OCI-LY1 (cell line): ENCODE results near the gene PYGM.

ENCODE experiments used
- EZH2 ChIP-seq: fragments of 200-600 bp; sonication (generic), shearing (Covaris generic); IDR thresholded peaks from 2 replicates; pipeline ENCODE4 v1.8.0; 2017; ENCODE audit warnings: borderline replicate concordance, mixed run types, mild to moderate bottlenecking, antibody characterized with exemption, low read length, moderate library complexity, mixed read lengths
- TF ChIP-seq, protein P1 (sequence below): fragments of 200-600 bp; sonication (generic), shearing (Covaris generic); IDR thresholded peaks from 2 replicates; pipeline ENCODE4 v1.5.1; 2017; ENCODE audit warnings: mild to moderate bottlenecking, antibody characterized with exemption, low read length, moderate library complexity, mixed read lengths

DNA sequence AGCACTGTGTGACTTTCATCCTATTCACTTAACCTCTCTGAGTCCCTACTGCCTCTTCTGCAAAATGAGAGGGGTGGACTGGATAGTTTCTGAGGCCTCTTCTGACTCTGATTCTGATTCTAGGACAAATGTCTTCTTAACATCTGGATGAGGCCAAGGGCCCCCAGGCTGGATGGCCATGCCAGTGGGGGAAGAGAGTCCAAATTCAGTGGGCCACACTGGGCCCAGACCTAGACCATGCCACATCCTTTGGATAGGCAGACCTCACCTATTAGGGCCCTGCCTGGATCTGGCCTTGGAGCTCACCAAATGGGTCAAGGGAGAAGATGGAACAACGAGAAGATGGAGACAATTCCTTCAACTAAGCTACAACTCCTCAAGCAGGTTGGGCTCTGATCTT, 61.3 kb downstream of the PYGM start:
- TF ChIP-seq, protein P1, sequence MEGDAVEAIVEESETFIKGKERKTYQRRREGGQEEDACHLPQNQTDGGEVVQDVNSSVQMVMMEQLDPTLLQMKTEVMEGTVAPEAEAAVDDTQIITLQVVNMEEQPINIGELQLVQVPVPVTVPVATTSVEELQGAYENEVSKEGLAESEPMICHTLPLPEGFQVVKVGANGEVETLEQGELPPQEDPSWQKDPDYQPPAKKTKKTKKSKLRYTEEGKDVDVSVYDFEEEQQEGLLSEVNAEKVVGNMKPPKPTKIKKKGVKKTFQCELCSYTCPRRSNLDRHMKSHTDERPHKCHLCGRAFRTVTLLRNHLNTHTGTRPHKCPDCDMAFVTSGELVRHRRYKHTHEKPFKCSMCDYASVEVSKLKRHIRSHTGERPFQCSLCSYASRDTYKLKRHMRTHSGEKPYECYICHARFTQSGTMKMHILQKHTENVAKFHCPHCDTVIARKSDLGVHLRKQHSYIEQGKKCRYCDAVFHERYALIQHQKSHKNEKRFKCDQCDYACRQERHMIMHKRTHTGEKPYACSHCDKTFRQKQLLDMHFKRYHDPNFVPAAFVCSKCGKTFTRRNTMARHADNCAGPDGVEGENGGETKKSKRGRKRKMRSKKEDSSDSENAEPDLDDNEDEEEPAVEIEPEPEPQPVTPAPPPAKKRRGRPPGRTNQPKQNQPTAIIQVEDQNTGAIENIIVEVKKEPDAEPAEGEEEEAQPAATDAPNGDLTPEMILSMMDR = no peak
- no peak for TF ChIP-seq EZH2
